Stimulated activated CD4-positive, alpha-beta T cell treated with anti-CD3 and anti-CD28 coated beads, TNF-alpha, amount 100 ng/mL, for 24 hours (primary cell): ENCODE data around the gene DIABLO.
"Not testable (repeated sequence)": the region's sequence is repeated elsewhere in the genome, so short reads cannot be mapped to it uniquely, and the experiment has no call there.

Experiments
- DNase-seq, 3 experiments: peaks; one replicate each; pipeline ENCODE4 v3.0.0-alpha.2; 2020; ENCODE audit warnings: low read depth in 3 of 3

The DIABLO gene

GRCh38 chr12:122225683-122226365, at the start of gene DIABLO:
Gene DIABLO (minus strand): TSS chr12:122226052. CDS start chr12:122226014, 38 bp downstream.
- DNase-seq, result peak; percentile 99 to 100 (median 99)

DNA sequence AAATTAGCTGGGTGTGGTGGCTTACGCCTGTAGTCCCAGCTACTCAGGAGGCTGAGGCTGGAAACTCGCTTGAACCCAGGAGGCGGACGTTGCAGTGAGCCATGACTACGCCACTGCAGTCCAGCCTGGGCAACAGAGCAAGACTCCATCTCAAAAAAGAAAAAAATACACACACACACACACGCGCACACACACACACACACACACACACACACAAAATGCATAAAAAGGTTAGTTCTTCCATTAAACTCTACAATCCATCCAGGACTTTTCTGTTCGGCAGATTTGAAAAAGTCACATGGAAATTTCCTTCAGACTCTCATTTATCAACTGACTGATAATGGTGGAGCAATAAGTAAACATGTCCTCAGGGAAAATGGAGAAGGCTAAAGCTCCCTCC, 49.6 kb upstream of the DIABLO start:
- DNase-seq, result no peak

DNA sequence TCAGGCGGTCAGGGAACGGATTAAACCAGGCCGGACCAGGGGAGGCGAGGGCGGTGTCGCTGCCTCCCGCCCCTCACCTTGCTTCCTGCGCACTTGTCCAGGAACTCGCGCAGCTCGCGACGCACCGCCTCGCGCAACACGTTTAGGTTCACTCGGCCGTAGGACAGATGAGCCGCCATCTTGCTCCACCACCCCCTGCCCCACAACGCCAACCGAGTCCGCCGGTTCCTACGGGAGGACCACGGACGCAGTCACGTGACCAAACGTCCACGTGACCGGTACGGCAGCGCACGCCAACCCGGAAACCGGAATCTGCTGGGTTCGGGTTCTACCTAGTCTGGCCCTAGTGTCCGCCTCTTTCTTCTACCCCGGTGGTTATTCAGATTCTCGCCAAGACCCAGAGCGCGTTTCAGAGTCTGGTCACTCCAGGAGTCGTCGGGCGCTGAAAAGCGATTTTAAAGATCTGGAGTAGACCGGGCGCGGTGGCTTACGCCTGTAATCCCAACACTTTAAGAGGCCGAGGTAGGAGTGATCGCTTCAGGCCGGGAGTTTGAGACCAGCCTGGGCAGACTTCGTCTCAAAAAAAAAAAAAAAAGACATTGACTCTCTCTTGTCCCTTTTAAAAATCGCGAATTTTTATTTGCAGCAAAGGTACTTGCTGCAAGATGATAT, 40.5 kb upstream of the DIABLO start, which contains the start of gene VPS33A:
Gene VPS33A, minus strand, starts transcription at position 265 of the 672 bp plus-strand sequence. Its CDS starts 86 bp downstream, at position 179.
- peak; percentile 90 to 95 (median 92) for DNase-seq

DNA sequence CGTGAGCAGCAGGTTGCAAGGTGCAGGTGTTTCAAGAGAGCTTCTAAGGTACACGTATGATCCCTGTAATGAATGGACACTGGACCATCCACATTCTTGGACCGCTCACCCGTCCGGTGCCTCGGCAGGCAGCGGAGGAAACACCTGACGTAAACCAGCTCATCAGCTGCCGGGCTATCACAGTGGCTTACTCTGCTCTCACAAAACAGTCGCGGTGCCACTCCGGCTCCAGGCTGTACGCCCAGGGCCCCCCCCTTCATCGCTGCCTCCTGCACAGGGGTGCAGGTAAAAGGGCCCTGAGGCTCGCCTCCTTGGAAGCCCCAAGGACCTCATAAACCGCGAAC, 40.0 kb upstream of the DIABLO start:
- peak in 1 of 3 experiments; percentile 14 for DNase-seq

- no peak for DNase-seq
Observed at GRCh38 chr12:122265476-122265875, 39.6 kb upstream of the DIABLO start.

- not testable (repeated sequence) for DNase-seq
Observed at GRCh38 chr12:122260735-122261134, 34.9 kb upstream of the DIABLO start.

- not testable (repeated sequence) for DNase-seq
Observed at GRCh38 chr12:122258939-122259338, 33.1 kb upstream of the DIABLO start.

DNA sequence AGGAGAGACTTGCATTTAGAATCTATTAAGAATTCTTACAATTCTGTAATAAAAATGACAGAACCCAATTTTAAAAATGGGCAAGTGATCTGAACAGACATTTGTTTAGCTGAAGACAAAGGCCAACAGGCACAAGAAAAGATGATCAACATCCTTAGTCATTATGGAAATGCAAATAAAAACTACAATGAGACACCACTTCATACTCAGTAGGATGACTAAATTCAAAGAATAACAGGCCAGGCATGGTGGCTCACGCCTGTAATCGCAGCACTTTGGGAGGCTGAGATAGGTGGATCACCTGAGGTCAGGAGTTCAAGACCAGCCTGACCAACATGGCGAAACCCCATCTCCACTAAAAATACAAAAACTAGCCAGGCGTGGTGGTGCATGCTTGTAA, 32.6 kb upstream of the DIABLO start:
- DNase-seq, result not testable (repeated sequence)

DNA sequence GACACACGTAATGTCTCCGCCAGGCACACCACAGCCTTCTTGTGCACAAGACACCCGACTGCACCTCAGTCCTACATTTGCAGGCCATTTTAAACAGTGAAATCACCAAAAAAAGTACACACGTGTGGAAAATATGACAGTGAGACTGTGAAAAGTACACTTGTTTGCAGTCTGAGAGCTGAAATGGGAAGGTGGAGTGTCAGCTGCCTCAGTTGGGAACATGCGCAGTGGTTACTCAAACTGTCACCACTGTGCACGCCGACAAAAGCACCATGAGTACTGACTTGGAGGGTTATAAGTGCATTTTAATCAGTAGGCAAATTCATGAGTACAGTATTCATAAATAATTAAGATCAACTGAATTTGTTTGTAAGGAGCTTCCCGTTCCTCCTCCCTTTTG, 24.7 kb upstream of the DIABLO start:
- no peak for DNase-seq

DNA sequence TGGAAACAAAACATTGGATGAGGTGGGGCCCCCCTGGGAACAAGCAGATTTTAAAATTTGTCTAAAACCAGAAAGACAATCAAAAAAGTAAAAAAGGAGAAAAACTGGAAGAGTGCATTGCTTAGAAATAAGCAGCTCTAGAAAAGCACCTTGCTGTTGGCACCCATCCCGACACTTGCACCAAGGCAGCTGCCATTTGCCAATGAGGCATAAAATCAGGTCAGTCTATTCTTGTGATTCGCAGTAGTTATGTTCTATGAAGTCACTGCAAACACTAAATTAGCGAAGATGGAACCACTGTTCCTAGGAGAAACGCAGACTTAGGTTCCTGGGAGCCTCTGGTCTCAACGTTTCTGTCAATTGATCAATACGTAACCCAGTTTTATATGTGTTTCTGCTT, 24.2 kb upstream of the DIABLO start:
- no peak for DNase-seq

DNA sequence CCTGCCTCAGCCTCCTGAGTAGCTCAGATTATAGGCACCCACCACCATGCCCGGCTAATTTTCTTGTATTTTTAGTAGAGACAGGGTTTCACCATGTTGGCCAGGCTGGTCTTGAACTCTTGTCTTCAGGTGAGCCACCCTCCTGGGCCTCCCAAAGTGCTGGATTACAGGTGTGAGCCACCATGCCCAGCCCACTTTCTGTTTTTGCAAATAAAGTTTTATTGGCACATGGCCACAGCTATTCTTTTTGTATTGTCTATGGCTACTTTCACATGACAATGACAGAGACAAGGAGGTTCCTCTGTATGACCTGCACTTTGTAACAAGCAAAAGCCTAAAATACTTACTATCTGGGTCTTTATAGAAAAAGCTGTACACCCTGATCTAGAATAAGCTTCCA, 19.7 kb upstream of the DIABLO start:
- no peak for DNase-seq

DNA sequence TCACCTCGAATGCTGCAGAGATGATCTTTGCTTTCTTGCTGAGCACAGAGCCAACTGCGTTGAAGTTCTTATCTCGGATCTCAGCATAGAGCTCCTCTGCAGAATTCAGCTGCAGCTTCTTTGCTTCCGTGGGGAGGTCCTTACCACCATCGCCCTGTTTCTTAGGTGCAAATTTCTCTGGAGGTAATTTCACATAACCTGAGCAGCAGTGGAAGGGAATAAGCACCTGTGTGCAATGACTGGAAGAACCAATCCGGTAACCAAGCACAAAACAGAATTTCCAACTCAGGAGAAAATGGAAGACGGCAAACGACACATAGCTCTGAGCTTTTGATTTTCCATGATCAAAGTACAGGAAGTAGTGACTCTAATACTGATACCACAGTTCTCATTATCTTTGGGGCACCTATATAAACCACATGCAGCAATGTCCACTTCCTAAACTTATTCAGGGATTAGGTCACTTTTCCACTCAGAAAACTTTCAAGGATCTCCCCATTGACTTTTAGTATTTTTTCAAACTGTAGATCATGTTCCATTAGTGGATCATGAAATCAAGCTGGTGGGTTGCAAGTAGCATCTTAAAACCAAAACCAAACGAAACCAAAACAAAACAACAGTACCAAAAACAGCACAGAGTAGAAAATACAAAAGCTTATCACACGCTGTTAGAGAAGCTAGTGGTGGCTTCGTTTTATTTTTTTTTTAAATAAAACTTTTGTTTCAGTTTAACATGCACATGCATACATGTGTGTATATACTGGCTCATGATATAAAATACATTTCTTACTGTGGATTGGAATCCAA, 18.9 kb upstream of the DIABLO start:
- DNase-seq, result no peak

DNA sequence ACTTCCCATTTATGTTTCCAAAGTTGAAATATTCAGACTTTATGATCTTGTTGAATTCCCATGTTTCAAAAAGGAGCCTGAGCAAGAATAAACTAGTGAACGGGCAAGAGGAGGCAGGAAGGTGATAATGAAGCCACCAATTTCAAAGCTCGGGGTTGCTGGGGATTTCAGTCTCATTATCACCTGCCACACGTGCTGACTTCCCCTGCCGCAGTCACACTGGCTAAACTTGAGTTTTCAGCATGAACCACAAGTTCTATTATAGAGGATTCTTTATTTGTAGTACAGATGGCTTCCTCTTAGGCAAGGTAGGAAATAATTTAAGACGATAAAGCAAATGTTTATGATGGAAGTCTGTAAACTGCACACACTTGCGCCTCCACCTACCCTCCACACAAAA, 18.1 kb upstream of the DIABLO start:
- no peak for DNase-seq

- DNase-seq, result no peak
Observed at GRCh38 chr12:122238861-122239260, 13.0 kb upstream of the DIABLO start.

DNA sequence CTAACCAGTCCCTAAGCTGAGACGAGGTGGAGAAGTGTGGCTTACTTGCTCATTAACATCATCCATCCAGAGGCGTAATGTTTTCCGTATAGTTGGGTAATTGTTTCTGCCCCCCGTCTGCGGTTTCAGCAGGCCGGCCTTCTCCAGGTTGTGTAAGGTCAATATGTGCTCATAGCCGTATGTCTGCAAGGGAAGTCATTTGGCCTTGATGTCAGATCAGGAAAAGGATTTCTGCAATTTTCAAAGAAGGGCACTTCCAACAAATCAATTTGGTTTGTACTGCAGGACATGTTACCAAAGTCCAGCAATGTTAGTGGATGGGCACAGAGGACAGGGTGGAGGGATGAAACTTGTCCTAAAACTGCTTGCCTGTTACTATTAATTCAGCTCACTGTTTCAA, 9.9 kb upstream of the DIABLO start:
- no peak for DNase-seq

DNA sequence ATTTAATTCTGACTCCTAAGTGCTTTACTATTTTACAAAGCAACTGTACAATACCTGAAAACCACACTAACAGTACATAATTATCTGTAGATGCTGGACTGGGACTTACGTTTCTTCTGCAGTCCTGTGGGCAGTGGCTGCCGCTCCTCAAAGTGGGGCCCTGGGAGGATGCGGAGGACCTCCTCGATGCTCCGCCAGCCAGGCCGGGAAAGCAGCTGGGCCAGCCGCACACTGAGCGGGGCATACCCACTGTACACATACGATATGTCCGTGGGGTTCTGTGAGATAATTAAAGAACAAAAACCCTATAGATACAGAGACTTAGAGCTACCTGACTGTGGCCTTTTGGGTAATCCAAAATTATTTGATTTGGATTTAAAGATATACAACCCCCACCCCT, 6.8 kb upstream of the DIABLO start:
- DNase-seq, result no peak

- DNase-seq, result no peak
Observed at GRCh38 chr12:122230798-122231197, 4.9 kb upstream of the DIABLO start.

GRCh38 chr12:122228092-122228491, 2.2 kb upstream of the DIABLO start:
- DNase-seq, result no peak

- DNase-seq, result no peak
Observed at GRCh38 chr12:122227341-122227740, 1.5 kb upstream of the DIABLO start.

- DNase-seq, result no peak
Observed at GRCh38 chr12:122226366-122227125, 694 bp upstream of the DIABLO start.

DNA sequence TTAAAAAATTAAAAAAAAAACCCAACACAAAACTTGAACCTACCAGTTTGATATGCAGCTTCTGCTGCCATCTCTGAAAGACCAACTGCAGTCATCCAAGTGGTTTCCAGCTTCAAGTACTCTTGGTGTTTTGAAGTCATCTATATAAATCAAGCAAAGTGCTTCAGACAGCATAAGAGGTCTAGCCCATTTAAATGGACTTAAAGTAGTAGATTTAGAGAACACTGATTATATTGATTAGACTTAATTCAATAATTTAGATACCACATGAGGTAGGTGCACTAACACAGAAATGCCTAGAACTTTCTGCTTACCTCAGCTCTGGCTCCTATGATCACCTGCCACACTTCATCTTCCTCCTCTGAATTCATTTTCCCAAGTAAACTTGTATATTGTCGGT, 9.4 kb downstream of the DIABLO start:
- no peak for DNase-seq

DNA sequence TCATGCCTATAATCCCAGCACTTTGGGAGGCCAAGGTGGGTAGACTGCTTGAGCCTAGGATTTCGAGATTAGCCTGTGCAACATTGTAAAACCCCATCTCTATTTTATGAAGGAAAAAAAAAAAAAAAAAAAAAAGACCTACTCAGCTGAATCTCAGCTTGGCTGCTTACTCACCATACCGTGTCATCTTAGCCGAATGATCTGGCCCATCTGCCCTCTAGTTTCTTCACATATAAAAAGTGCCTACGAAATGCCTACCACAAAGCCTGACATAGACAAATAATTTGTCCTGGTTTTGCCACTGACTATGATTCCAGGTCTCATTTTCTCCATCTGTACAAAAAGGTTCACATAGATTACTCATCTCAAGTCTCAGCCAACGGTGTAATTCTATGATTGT, 10.1 kb downstream of the DIABLO start:
- no peak for DNase-seq
